ENCODE results near the gene TEX26.

- no peak for TF ChIP-seq POLR2A (IDR thresholded peaks at IDR 0.05; ENCODE audit: extremely low read depth, insufficient read length)
- no peak for TF ChIP-seq CTCF (IDR thresholded peaks at IDR 0.05; ENCODE audit: low read depth, low read length)
- TF ChIP-seq MAX (IDR thresholded peaks at IDR 0.05; ENCODE audit: low read depth, low read length), result no peak
Observed at GRCh38 chr13:30934381-30934780, 1.9 kb downstream of the TEX26 start.
